ENCODE data around the gene TGIF2. TPM values are rescaled to one million over a fixed set of nuclear protein-coding genes. Genes with fewer than 3 reads are reported as not detected.

TGIF2 gene
- total and polyA plus RNA-seq, 4 donors: 4.2 to 32.8 (median 11.1) TPM

GRCh38 chr20:36546111-36546736 lies 27.2 kb upstream of the TGIF2 start:
- DNase-seq: no peak
- no peak for ATAC-seq (ENCODE audit: insufficient read depth, low FRiP score)
- TF ChIP-seq, protein P1, sequence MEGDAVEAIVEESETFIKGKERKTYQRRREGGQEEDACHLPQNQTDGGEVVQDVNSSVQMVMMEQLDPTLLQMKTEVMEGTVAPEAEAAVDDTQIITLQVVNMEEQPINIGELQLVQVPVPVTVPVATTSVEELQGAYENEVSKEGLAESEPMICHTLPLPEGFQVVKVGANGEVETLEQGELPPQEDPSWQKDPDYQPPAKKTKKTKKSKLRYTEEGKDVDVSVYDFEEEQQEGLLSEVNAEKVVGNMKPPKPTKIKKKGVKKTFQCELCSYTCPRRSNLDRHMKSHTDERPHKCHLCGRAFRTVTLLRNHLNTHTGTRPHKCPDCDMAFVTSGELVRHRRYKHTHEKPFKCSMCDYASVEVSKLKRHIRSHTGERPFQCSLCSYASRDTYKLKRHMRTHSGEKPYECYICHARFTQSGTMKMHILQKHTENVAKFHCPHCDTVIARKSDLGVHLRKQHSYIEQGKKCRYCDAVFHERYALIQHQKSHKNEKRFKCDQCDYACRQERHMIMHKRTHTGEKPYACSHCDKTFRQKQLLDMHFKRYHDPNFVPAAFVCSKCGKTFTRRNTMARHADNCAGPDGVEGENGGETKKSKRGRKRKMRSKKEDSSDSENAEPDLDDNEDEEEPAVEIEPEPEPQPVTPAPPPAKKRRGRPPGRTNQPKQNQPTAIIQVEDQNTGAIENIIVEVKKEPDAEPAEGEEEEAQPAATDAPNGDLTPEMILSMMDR (IDR thresholded peaks at IDR 0.05; ENCODE audit: control extremely low read depth, extremely low read depth): no peak
- H3K9me3 ChIP-seq (ENCODE audit: control insufficient read depth in 4 of 4, insufficient read depth in 3 of 4, low read length in 3 of 4): no peaks in the 10 kb centered on the region
- peak overlapping the region in 1 of 2 donors; percentile 32 for H3K27ac ChIP-seq (ENCODE audit: low read depth in 1 of 2, low read length in 1 of 2)
- no peaks in the 10 kb centered on the region for H3K27me3 ChIP-seq (ENCODE audit: control insufficient read depth in 3 of 3, insufficient read depth in 3 of 3, low read length in 2 of 3)
- H3K36me3 ChIP-seq (ENCODE audit: control insufficient read depth in 4 of 4, insufficient read depth in 4 of 4, low read length in 4 of 4): peaks cover 0 to 26% (median 9%) of the 10 kb centered on the region in 4 donors
- no peak overlapping the region for H3K4me3 ChIP-seq
- peaks cover 0 to 25% (median 14%) of the 10 kb centered on the region in 5 donors for H3K4me1 ChIP-seq (ENCODE audit: control insufficient read depth in 5 of 5, insufficient read depth in 5 of 5, low read length in 5 of 5)
- WGBS, 2 donors: 79 to 87% methylated on average over 14 of the region's 14 CpGs
- H3K9ac ChIP-seq (ENCODE audit: insufficient read depth in 1 of 2, low read length in 2 of 2): no peak overlapping the region

DNA sequence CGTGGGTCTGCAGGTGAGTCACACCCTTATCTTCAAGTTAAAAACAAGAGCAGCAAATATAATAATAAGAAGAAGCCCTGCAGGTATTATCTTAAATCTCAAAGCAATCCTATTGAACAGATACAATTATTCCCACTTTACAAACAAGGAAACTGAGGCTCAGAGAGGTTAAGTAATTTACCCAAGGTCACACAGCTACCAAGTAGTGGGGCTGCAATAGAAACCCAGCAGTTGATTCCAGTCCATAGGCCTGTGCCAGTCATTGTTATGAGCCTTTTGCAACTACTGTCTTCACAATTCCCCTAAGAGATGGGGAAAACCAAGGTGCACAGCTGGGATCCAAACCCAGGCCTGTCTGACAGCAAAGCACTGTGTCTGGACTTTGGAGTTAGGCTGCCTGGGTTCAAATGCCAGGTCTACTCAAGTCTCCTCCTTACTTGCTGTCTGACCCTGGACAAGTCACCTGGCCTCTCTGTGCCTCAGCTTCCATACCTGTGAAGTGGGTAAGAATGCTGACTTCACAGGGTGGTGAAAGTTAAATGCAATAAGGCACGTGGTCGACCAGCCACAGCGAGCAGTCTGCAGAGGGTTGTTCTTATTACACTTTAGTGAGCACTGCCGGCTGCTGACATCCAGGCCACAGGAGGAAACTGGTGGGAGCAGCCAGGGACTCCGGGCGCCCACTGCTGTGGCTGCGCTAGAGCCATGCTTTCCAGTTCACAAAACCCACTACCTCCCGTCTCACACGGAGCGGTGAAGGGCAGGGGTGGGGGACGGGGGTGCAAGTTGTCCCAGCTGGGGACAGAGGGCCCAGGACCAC lies 26.0 kb upstream of the TGIF2 start:
- DNase-seq: no peak
- no peak overlapping the region for H3K9ac ChIP-seq (ENCODE audit: insufficient read depth in 1 of 2, low read length in 2 of 2)

DNA sequence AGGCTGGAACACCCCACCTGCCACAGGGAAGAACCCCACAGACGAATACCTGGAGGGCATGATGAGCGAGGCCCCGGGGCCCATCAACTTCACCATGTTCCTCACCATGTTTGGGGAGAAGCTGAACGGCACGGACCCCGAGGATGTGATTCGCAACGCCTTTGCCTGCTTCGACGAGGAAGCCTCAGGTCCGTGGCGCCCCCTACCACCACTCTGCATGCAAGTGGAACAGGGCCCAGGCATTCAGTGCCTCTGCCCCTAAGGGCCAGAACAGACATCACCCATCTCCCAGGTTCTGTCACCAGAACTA lies 25.4 kb upstream of the TGIF2 start:
- TF ChIP-seq, protein P1 (IDR thresholded peaks at IDR 0.05; ENCODE audit: control extremely low read depth, extremely low read depth): no peak
- no peak overlapping the region for H3K4me3 ChIP-seq
- H3K27ac ChIP-seq (ENCODE audit: low read depth in 1 of 2, low read length in 1 of 2): no peak overlapping the region
- H3K4me1 ChIP-seq (ENCODE audit: control insufficient read depth in 5 of 5, insufficient read depth in 5 of 5, low read length in 5 of 5): peaks cover 0 to 14% (median 8%) of the 10 kb centered on the region in 5 donors
- H3K27me3 ChIP-seq (ENCODE audit: control insufficient read depth in 3 of 3, insufficient read depth in 3 of 3, low read length in 2 of 3): no peaks in the 10 kb centered on the region
- no peak overlapping the region for H3K9ac ChIP-seq (ENCODE audit: insufficient read depth in 1 of 2, low read length in 2 of 2)
- DNase-seq (no peak), ATAC-seq (ENCODE audit: insufficient read depth, low FRiP score) (no peak)
- 74 to 80% methylated on average over 12 of the region's 12 CpGs for WGBS, 2 donors
- H3K9me3 ChIP-seq (ENCODE audit: control insufficient read depth in 4 of 4, insufficient read depth in 3 of 4, low read length in 3 of 4): no peaks in the 10 kb centered on the region
- peaks cover 0 to 26% (median 9%) of the 10 kb centered on the region in 4 donors for H3K36me3 ChIP-seq (ENCODE audit: control insufficient read depth in 4 of 4, insufficient read depth in 4 of 4, low read length in 4 of 4)

More for the DNA sequence above, 26.0 kb upstream of the TGIF2 start:
- ATAC-seq (ENCODE audit: insufficient read depth, low FRiP score): no peak
- Histone ChIP-seq H3K36me3 (ENCODE audit: control insufficient read depth in 4 of 4, insufficient read depth in 4 of 4, low read length in 4 of 4) (peaks cover 0 to 26% (median 9%) of the 10 kb centered on the region in 4 donors), H3K4me1 (ENCODE audit: control insufficient read depth in 5 of 5, insufficient read depth in 5 of 5, low read length in 5 of 5) (peaks cover 0 to 20% (median 14%) of the 10 kb centered on the region in 5 donors), H3K27me3 (ENCODE audit: control insufficient read depth in 3 of 3, insufficient read depth in 3 of 3, low read length in 2 of 3) (no peaks in the 10 kb centered on the region), H3K27ac (ENCODE audit: low read depth in 1 of 2, low read length in 1 of 2) (peak overlapping the region in 1 of 2 donors; percentile 43), H3K9me3 (ENCODE audit: control insufficient read depth in 4 of 4, insufficient read depth in 3 of 4, low read length in 3 of 4) (no peaks in the 10 kb centered on the region), H3K4me3 (no peak overlapping the region)
- TF ChIP-seq, protein P1 (IDR thresholded peaks at IDR 0.05; ENCODE audit: control extremely low read depth, extremely low read depth): no peak
- WGBS, 2 donors: 82 to 93% methylated on average over 12 of the region's 12 CpGs

Data from lung (tissue), 12 donors.